B cell (primary cell): Measurements from ENCODE around the gene STAG1.

Experiments used
- CTCF ChIP-seq: fragments of 200-600 bp; IDR thresholded peaks from one replicate; pipeline ENCODE4 v1.8.0; 2022; ENCODE audit warnings: antibody characterized with exemption, mild to moderate bottlenecking
- EZH2 ChIP-seq: IDR thresholded peaks from 2 replicates; pipeline ENCODE4 v1.6.1; 2012; ENCODE audit warnings: borderline replicate concordance, low read depth, mild to moderate bottlenecking, moderate library complexity, low read length; ENCODE audit not compliant: insufficient read depth, poor library complexity, severe bottlenecking

- TF ChIP-seq CTCF: no peak
- TF ChIP-seq EZH2: no peak
Measured at GRCh38 chr3:136676009-136676408, 76.2 kb downstream of the STAG1 start.
